NCI-H1048 (cell line): Measurements from ENCODE around the gene DCTPP1.
"Not testable (repeated sequence)": the region's sequence is repeated elsewhere in the genome, so short reads cannot be mapped to it uniquely, and the experiment has no call there.

Experiments
- DNase-seq: peaks from one replicate; lab custom pipeline; 2025; lab: John Stamatoyannopoulos, UW

DCTPP1 gene

GRCh38 chr16:30413112-30413806 lies 16.6 kb downstream of the DCTPP1 start:
- DNase-seq = no peak

GRCh38 chr16:30409125-30410060 lies 20.4 kb downstream of the DCTPP1 start:
- peak; percentile 69 for DNase-seq

GRCh38 chr16:30407804-30408534 lies 21.9 kb downstream of the DCTPP1 start:
- no peak for DNase-seq

- DNase-seq = peak; percentile 57
These were observed 22.6 kb downstream of the DCTPP1 start, which contains the start of gene ZNF771 for GRCh38 chr16:30407102-30407803. Gene ZNF771, plus strand, starts transcription at chr16:30407606. Its CDS starts 448 bp downstream, at chr16:30408054.

GRCh38 chr16:30406795-30407101 lies 23.1 kb downstream of the DCTPP1 start:
- no peak for DNase-seq

- DNase-seq = no peak
These were observed 27.9 kb downstream of the DCTPP1 start for GRCh38 chr16:30401768-30402425.

- no peak for DNase-seq
These were observed 30.2 kb downstream of the DCTPP1 start for GRCh38 chr16:30399435-30400186.

- no peak for DNase-seq
These were observed 31.0 kb downstream of the DCTPP1 start for GRCh38 chr16:30398661-30399434.

- DNase-seq = no peak
These were observed 31.8 kb downstream of the DCTPP1 start for GRCh38 chr16:30397776-30398660.

- DNase-seq = no peak
These were observed 32.8 kb downstream of the DCTPP1 start for GRCh38 chr16:30397056-30397455.

- not testable (repeated sequence) for DNase-seq
These were observed 33.2 kb downstream of the DCTPP1 start for GRCh38 chr16:30396627-30397026.

- peak; percentile 16 for DNase-seq
These were observed 33.7 kb downstream of the DCTPP1 start for GRCh38 chr16:30395992-30396585.

GRCh38 chr16:30395155-30395991 lies 34.5 kb downstream of the DCTPP1 start, which contains the start of gene ZNF48:
Gene ZNF48, plus strand, starts transcription at chr16:30395420. Its CDS starts 375 bp downstream, at chr16:30395795.
- peak; percentile 47 for DNase-seq

GRCh38 chr16:30394592-30395154 lies 35.2 kb downstream of the DCTPP1 start:
- no peak for DNase-seq

GRCh38 chr16:30383521-30383920 lies 46.3 kb downstream of the DCTPP1 start:
- no peak for DNase-seq

GRCh38 chr16:30382111-30382881 lies 47.5 kb downstream of the DCTPP1 start, which contains the start of gene SEPTIN1:
Gene SEPTIN1, minus strand, starts transcription at chr16:30382561. Its CDS starts 19 bp downstream, at chr16:30382542.
- DNase-seq = no peak
